SK-N-SH treated with all-trans-retinoic acid at 6 μM for 48 hours (cell line): Measurements from ENCODE around the gene CACNA1B.

Experiments used
- ATAC-seq: fragments of 200-7000 bp; cut with Tn5 transposase; 3 replicates; pipeline ENCODE4 v1.9.1; 2020; ENCODE audit warnings: mild to moderate bottlenecking, moderate library complexity
- CSDC2 ChIP-seq: fragments of 250-450 bp; sonication (Bioruptor Pico); IDR thresholded peaks from 2 replicates; pipeline ENCODE4 v1.5.0; 2020; ENCODE audit warnings: mild to moderate bottlenecking, moderate library complexity
- ESRRG ChIP-seq: fragments of 250-450 bp; sonication (Bioruptor Pico); IDR thresholded peaks from 2 replicates; pipeline ENCODE4 v1.6.1; 2021; ENCODE audit warnings: mild to moderate bottlenecking
- GLIS3 ChIP-seq: fragments of 250-450 bp; sonication (Bioruptor Pico); IDR thresholded peaks from 2 replicates; pipeline ENCODE4 v1.5.0; 2020; ENCODE audit warnings: mild to moderate bottlenecking, moderate library complexity
- ISL1 ChIP-seq: fragments of 250-450 bp; sonication (Bioruptor Pico); IDR thresholded peaks from 2 replicates; pipeline ENCODE4 v2.1.2; 2022; ENCODE audit warnings: mild to moderate bottlenecking, moderate library complexity
- OSR1 ChIP-seq: fragments of 250-450 bp; sonication (Bioruptor Pico); IDR thresholded peaks from 2 replicates; pipeline ENCODE4 v1.8.0; 2022; ENCODE audit warnings: moderate library complexity, mild to moderate bottlenecking, inconsistent platforms
- PPARA ChIP-seq: fragments of 250-450 bp; sonication (Bioruptor Pico); IDR thresholded peaks from 2 replicates; pipeline ENCODE4 v1.5.0; 2020; ENCODE audit warnings: mild to moderate bottlenecking, borderline replicate concordance
- RARB ChIP-seq: fragments of 250-450 bp; sonication (Bioruptor Pico); IDR thresholded peaks from 2 replicates; pipeline ENCODE4 v1.8.0; 2021; ENCODE audit warnings: mild to moderate bottlenecking, moderate library complexity
- SNAI2 ChIP-seq: fragments of 250-450 bp; sonication (Bioruptor Pico); IDR thresholded peaks from 2 replicates; pipeline ENCODE4 v1.5.0; 2020; ENCODE audit warnings: mild to moderate bottlenecking, moderate library complexity
- TCF4 ChIP-seq: fragments of 250-450 bp; sonication (Bioruptor Pico); IDR thresholded peaks from 2 replicates; pipeline ENCODE4 v1.8.0; 2021; ENCODE audit warnings: mild to moderate bottlenecking, moderate library complexity, borderline replicate concordance
- TOX ChIP-seq: fragments of 250-450 bp; sonication (Bioruptor Pico); IDR thresholded peaks from 2 replicates; pipeline ENCODE4 v1.8.0; 2021; ENCODE audit warnings: mild to moderate bottlenecking, moderate library complexity, borderline replicate concordance
- ZC3H10 ChIP-seq: fragments of 250-450 bp; sonication (Bioruptor Pico); IDR thresholded peaks from 2 replicates; pipeline ENCODE4 v1.5.1; 2021; ENCODE audit warnings: mild to moderate bottlenecking, moderate library complexity
- ZFP3 ChIP-seq: fragments of 250-450 bp; sonication (Bioruptor Pico); IDR thresholded peaks from 2 replicates; pipeline ENCODE4 v1.5.0; 2020; ENCODE audit warnings: mild to moderate bottlenecking, moderate library complexity
- ZFP30 ChIP-seq: fragments of 450-650 bp; formaldehyde crosslinking; IDR thresholded peaks from 2 replicates; pipeline ENCODE4 v1.5.0; 2022; ENCODE audit warnings: mild to moderate bottlenecking, moderate library complexity
- ZNF565 ChIP-seq: fragments of 450-650 bp; formaldehyde crosslinking; conservative IDR thresholded peaks from 2 replicates; pipeline ENCODE4 v1.5.0; 2020; ENCODE audit warnings: low read depth, mild to moderate bottlenecking, moderate library complexity
- ZNF70 ChIP-seq: fragments of 450-650 bp; formaldehyde crosslinking; IDR thresholded peaks from 2 replicates; pipeline ENCODE4 v1.5.0; 2020; ENCODE audit warnings: mild to moderate bottlenecking, moderate library complexity
- ZNF8 ChIP-seq: fragments of 450-650 bp; formaldehyde crosslinking; IDR thresholded peaks from 2 replicates; pipeline ENCODE4 v1.5.0; 2020; ENCODE audit warnings: mild to moderate bottlenecking, moderate library complexity
- TF ChIP-seq, protein P1 (sequence below): fragments of 250-450 bp; sonication (Bioruptor Pico); IDR thresholded peaks from 2 replicates; pipeline ENCODE4 v1.5.0; 2020; ENCODE audit warnings: mild to moderate bottlenecking, moderate library complexity
- TF ChIP-seq, protein P2 (sequence below): fragments of 250-450 bp; sonication (Bioruptor Pico); IDR thresholded peaks from 2 replicates; pipeline ENCODE4 v1.8.0; 2020; ENCODE audit warnings: mild to moderate bottlenecking, moderate library complexity, borderline replicate concordance
- TF ChIP-seq, protein P3 (sequence below): fragments of 250-450 bp; sonication (Bioruptor Pico); IDR thresholded peaks from 2 replicates; pipeline ENCODE4 v1.5.1; 2020; ENCODE audit warnings: low read depth, mild to moderate bottlenecking, moderate library complexity
- TF ChIP-seq, protein P4 (sequence below): fragments of 250-450 bp; sonication (Bioruptor Pico); IDR thresholded peaks from 2 replicates; pipeline ENCODE4 v1.5.1; 2021; ENCODE audit warnings: mild to moderate bottlenecking, moderate library complexity
- TF ChIP-seq, protein P5 (sequence below): fragments of 250-450 bp; sonication (Bioruptor Pico); IDR thresholded peaks from 2 replicates; pipeline ENCODE4 v1.8.0; 2021; ENCODE audit warnings: low read depth, mild to moderate bottlenecking, moderate library complexity, borderline replicate concordance

CACNA1B gene

DNA sequence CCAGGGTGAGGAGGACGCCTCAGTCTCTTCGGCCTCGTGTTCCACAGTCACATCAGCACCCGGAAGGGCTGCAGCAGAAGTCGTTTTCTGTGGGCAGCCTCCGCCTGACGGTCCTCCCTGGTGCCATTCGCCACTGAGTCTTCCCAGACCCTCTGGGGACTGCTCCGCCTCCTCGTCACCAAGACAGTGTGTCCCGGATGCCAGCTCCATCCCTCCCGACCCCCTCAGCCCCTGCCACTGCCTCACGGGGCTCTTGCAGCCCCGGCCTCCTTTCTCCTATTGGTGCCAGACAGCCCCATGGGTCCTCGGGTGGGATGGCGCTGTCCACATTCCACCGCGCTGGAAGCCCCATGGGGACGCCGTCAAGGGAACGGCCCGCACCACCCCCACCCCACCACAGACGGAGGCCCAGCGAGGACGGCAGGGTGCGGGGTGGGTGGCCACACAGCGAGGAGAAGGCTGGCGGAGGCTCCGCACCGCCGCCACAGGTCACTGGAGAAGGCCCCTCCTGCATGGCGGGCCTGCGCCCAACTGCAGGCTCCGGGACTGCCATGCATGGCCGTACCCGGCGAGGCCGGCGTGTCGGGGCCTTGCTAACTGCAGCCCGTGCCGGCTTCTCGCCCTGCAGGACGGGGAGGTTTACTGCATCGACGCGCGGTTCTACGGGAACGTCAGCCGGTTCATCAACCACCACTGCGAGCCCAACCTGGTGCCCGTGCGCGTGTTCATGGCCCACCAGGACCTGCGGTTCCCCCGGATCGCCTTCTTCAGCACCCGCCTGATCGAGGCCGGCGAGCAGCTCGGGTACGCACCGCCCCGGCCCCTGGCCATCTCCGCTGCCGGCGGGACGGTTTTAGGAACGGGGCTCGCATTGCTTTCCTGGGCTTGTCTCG, 43.6 kb upstream of the CACNA1B start:
- TF ChIP-seq, protein P1, sequence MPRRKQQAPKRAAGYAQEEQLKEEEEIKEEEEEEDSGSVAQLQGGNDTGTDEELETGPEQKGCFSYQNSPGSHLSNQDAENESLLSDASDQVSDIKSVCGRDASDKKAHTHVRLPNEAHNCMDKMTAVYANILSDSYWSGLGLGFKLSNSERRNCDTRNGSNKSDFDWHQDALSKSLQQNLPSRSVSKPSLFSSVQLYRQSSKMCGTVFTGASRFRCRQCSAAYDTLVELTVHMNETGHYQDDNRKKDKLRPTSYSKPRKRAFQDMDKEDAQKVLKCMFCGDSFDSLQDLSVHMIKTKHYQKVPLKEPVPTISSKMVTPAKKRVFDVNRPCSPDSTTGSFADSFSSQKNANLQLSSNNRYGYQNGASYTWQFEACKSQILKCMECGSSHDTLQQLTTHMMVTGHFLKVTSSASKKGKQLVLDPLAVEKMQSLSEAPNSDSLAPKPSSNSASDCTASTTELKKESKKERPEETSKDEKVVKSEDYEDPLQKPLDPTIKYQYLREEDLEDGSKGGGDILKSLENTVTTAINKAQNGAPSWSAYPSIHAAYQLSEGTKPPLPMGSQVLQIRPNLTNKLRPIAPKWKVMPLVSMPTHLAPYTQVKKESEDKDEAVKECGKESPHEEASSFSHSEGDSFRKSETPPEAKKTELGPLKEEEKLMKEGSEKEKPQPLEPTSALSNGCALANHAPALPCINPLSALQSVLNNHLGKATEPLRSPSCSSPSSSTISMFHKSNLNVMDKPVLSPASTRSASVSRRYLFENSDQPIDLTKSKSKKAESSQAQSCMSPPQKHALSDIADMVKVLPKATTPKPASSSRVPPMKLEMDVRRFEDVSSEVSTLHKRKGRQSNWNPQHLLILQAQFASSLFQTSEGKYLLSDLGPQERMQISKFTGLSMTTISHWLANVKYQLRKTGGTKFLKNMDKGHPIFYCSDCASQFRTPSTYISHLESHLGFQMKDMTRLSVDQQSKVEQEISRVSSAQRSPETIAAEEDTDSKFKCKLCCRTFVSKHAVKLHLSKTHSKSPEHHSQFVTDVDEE (CRISPR knock-in tag) = no peak
- TF ChIP-seq, protein P2, sequence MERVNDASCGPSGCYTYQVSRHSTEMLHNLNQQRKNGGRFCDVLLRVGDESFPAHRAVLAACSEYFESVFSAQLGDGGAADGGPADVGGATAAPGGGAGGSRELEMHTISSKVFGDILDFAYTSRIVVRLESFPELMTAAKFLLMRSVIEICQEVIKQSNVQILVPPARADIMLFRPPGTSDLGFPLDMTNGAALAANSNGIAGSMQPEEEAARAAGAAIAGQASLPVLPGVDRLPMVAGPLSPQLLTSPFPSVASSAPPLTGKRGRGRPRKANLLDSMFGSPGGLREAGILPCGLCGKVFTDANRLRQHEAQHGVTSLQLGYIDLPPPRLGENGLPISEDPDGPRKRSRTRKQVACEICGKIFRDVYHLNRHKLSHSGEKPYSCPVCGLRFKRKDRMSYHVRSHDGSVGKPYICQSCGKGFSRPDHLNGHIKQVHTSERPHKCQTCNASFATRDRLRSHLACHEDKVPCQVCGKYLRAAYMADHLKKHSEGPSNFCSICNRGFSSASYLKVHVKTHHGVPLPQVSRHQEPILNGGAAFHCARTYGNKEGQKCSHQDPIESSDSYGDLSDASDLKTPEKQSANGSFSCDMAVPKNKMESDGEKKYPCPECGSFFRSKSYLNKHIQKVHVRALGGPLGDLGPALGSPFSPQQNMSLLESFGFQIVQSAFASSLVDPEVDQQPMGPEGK (CRISPR knock-in tag) = no peak
- TF ChIP-seq ZC3H10 (no peak), SNAI2 (no peak), ZNF565 (CRISPR knock-in tag) (no peak), TOX (CRISPR knock-in tag) (no peak), RARB (no peak), ZFP3 (CRISPR knock-in tag) (no peak), GLIS3 (CRISPR knock-in tag) (no peak), ESRRG (CRISPR knock-in tag) (no peak), ZNF70 (CRISPR knock-in tag) (no peak), ZNF8 (CRISPR knock-in tag) (no peak), ZFP30 (CRISPR knock-in tag) (no peak), PPARA (no peak)
- TF ChIP-seq, protein P3, sequence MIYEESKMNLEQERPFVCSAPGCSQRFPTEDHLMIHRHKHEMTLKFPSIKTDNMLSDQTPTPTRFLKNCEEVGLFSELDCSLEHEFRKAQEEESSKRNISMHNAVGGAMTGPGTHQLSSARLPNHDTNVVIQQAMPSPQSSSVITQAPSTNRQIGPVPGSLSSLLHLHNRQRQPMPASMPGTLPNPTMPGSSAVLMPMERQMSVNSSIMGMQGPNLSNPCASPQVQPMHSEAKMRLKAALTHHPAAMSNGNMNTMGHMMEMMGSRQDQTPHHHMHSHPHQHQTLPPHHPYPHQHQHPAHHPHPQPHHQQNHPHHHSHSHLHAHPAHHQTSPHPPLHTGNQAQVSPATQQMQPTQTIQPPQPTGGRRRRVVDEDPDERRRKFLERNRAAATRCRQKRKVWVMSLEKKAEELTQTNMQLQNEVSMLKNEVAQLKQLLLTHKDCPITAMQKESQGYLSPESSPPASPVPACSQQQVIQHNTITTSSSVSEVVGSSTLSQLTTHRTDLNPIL (CRISPR knock-in tag) = no peak
- TF ChIP-seq, protein P4, sequence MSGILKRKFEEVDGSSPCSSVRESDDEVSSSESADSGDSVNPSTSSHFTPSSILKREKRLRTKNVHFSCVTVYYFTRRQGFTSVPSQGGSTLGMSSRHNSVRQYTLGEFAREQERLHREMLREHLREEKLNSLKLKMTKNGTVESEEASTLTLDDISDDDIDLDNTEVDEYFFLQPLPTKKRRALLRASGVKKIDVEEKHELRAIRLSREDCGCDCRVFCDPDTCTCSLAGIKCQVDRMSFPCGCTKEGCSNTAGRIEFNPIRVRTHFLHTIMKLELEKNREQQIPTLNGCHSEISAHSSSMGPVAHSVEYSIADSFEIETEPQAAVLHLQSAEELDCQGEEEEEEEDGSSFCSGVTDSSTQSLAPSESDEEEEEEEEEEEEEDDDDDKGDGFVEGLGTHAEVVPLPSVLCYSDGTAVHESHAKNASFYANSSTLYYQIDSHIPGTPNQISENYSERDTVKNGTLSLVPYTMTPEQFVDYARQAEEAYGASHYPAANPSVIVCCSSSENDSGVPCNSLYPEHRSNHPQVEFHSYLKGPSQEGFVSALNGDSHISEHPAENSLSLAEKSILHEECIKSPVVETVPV = no peak
- no peak for ATAC-seq

DNA sequence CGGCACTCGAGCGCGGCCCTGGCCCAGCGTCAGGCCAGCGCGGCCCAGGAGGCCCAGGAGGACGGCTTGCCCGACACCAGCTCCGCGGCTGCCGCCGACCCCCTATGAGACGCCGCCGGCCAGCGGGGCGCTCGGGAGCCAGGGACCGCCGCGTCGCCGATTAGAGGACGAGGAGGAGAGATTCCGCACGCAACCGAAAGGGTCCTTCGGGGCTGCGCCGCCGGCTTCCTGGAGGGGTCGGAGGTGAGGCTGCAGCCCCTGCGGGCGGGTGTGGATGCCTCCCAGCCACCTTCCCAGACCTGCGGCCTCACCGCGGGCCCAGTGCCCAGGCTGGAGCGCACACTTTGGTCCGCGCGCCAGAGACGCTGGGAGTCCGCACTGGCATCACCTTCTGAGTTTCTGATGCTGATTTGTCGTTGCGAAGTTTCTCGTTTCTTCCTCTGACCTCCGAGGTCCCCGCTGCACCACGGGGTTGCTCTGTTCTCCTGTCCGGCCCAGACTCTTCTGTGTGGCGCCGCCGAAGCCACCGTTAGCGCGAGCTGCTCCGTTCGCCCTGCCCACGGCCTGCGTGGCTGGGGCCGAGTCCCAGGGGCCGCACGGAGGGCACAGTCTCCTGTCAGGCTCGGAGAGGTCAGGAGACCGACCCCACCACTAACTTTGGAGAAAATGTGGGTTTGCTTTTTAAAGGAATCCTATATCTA, 42.6 kb upstream of the CACNA1B start:
- no peak for ATAC-seq
- TF ChIP-seq ZC3H10 = no peak
- no peak for TF ChIP-seq OSR1 (CRISPR knock-in tag)
- no peak for TF ChIP-seq TCF4 (CRISPR knock-in tag)
- TF ChIP-seq ZFP3 (CRISPR knock-in tag) = no peak
- TF ChIP-seq, protein P3 (CRISPR knock-in tag) = no peak
- TF ChIP-seq PPARA = no peak
- TF ChIP-seq, protein P4 = no peak
- no peak for TF ChIP-seq ZNF565 (CRISPR knock-in tag)
- TF ChIP-seq CSDC2 (CRISPR knock-in tag) = no peak
- TF ChIP-seq, protein P5, sequence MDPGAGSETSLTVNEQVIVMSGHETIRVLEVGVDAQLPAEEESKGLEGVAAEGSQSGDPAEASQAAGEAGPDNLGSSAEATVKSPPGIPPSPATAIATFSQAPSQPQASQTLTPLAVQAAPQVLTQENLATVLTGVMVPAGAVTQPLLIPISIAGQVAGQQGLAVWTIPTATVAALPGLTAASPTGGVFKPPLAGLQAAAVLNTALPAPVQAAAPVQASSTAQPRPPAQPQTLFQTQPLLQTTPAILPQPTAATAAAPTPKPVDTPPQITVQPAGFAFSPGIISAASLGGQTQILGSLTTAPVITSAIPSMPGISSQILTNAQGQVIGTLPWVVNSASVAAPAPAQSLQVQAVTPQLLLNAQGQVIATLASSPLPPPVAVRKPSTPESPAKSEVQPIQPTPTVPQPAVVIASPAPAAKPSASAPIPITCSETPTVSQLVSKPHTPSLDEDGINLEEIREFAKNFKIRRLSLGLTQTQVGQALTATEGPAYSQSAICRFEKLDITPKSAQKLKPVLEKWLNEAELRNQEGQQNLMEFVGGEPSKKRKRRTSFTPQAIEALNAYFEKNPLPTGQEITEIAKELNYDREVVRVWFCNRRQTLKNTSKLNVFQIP (CRISPR knock-in tag) = no peak
- no peak for TF ChIP-seq ZFP30 (CRISPR knock-in tag)
- TF ChIP-seq GLIS3 (CRISPR knock-in tag) = no peak
- TF ChIP-seq ZNF70 (CRISPR knock-in tag) = no peak
- no peak for TF ChIP-seq ESRRG (CRISPR knock-in tag)
- no peak for TF ChIP-seq SNAI2
- TF ChIP-seq ISL1 (CRISPR knock-in tag) = no peak
- TF ChIP-seq, protein P1 (CRISPR knock-in tag) = no peak
- TF ChIP-seq TOX (CRISPR knock-in tag) = no peak
